ENCODE results near the gene ENTPD6.

ENTPD6 gene

GRCh38 chr20:25209911-25210310 lies 14.4 kb downstream of the ENTPD6 start:
- DNase-seq = no peak

DNA sequence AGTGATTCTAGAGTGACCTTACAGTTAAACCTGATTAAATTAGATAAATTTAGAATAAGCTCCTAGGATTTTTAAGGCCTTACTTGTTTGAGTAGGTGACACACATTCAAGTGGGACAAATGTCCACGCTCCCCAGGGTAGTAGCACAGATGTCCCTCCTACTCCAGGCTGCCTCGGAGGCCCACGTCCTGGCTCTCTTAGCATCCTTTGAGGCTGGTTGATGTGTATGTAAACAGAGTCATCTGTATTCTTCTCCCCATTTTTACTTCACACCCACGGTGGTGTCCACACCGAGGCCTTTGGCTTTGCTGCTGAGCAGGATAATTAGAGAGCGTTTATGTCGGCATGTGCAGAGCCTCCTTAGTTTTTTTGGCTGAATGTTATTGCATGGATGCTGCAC lies 15.8 kb downstream of the ENTPD6 start:
- no peak for DNase-seq

GRCh38 chr20:25212242-25212641 lies 16.7 kb downstream of the ENTPD6 start:
- no peak for DNase-seq

GRCh38 chr20:25213566-25214425 lies 18.3 kb downstream of the ENTPD6 start:
- no peak for DNase-seq

- DNase-seq = no peak
Measured at GRCh38 chr20:25214426-25214790, 18.9 kb downstream of the ENTPD6 start.

GRCh38 chr20:25214819-25215218 lies 19.3 kb downstream of the ENTPD6 start:
- DNase-seq = no peak

DNA sequence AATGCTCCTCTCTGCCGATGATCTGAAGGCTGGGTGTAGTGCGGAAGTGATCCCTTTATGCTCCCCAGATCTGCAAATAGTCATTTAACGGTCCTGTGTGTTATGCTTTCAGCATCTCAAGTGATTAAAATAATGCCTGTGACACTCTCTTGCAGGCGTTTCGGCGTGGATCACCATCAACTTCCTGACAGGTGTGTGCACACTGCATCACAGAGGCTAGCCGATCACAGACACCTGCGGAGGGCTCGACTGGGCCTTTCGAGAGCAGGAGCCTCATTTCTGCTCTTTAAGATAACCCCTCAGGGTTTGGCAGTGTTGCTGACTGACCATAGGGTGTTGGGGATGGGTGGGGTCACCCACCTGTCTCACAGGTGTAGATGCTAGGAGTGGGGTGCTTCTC lies 20.0 kb downstream of the ENTPD6 start:
- DNase-seq = no peak

GRCh38 chr20:25216199-25216945 lies 20.9 kb downstream of the ENTPD6 start:
- DNase-seq = no peak

DNA sequence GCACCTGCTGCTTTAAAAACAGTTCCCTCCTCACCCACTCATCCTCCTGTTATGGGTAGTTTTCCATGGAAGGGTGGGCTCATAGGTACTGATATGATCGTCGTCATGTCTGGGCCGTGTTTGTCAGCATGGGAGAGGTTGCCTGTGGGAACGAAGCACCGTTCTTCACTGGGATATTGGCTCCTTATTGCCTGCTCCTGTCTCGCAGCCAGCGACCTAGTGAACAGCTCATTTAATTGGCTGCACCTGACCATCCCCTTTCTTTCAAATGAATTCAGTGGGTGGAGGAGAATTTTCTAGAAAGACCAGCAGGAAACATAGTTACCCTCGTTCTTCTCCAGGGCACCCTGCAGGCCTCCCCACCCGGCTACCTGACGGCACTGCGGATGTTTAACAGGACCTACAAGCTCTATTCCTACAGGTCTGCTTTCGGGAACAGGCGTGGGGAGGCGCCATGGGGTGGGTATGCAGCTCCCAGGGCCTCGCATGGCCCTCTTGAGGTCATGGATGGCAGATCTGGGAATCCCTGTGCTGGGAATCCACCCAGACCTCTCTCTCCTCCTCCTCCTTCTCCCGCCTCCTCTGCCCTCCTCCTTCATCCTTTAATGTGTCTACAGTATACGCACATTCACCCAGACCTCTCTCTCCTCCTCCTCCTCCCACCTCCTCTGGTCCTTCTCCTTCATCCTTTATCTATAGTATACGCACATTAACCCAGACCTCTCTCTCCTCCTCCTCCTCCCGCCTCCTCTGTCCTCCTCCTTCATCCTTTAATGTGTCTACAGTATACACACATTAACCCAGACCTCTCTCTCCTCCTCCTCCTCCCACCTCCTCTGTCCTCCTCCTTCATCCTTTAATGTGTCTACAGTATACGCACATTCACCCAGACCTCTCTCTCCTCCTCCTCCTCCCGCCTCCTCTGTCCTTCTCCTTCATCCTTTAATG lies 21.9 kb downstream of the ENTPD6 start:
- DNase-seq = no peak

DNA sequence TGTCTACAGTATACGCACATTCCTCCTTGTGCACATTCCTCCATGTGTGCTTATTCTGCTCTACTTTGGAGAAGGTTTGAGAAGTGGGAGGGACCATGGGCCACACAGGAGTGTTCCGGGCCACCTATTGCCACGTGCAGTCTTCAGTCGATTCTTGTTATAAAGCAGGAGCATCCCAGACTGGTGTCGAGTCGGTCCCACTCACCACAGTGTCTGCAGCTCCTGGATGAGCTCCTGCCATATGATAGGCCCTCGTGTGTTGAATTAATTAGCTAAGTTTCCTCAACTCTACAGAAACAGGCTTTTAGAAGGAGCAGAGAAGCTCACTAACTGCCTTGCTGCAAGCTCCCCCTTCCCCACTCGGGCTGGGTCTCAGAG lies 22.6 kb downstream of the ENTPD6 start:
- no peak for DNase-seq

GRCh38 chr20:25218492-25218891 lies 23.0 kb downstream of the ENTPD6 start:
- no peak for DNase-seq

DNA sequence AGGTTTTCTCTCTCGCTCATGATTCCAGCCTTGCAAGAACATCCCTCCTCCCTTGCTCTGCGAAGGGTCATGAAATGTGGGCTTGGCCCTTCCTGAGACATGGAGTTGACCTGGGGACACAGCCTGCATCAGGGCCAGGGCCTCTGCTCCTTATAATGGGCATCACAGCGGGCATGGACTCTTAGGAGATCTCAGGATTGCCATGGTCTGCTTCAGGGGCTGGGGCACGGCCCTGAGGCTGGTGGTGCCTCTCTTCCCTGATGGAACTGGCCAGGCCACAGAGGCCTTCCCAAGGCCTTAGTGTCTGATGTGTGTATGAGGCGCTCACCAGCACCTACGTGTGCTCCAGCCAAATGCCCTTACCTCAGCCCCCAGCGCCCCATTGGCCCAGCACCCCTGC lies 23.9 kb downstream of the ENTPD6 start:
- no peak for DNase-seq

DNA sequence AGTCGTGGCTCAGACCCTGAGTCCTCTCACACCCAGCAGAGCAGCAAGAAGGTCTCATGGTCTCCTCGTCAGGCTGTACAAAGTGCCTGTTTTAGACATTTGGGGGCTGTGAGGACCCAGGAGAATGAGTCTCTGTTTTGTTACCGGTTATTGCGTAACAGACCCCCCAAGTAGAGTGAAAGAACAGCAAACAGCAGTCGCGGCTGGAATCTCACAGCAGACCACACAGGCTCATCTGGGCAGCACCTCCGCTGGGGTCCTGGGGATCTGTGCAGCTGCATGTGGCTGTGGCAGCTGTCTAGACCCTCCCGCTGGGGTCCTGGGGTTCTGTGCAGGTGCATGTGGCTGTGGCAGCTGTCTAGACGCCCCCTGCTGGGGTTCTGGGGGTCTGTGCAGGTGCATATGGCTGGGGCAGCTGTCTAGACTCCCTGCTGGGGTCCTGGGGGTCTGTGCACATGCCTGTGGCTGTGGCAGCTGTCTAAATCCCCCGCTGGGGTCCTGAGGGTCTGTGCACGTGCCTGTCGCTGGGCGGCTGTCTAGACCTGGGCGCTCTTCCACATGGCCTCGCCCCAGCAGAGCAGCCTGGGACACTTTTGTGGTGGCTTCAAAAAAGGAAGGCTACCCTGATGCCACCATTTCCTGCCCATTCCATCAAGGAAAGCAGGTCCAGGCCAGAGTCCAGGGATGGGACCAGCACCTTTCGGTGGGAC lies 24.7 kb downstream of the ENTPD6 start:
- DNase-seq = peak; percentile 73

DNA sequence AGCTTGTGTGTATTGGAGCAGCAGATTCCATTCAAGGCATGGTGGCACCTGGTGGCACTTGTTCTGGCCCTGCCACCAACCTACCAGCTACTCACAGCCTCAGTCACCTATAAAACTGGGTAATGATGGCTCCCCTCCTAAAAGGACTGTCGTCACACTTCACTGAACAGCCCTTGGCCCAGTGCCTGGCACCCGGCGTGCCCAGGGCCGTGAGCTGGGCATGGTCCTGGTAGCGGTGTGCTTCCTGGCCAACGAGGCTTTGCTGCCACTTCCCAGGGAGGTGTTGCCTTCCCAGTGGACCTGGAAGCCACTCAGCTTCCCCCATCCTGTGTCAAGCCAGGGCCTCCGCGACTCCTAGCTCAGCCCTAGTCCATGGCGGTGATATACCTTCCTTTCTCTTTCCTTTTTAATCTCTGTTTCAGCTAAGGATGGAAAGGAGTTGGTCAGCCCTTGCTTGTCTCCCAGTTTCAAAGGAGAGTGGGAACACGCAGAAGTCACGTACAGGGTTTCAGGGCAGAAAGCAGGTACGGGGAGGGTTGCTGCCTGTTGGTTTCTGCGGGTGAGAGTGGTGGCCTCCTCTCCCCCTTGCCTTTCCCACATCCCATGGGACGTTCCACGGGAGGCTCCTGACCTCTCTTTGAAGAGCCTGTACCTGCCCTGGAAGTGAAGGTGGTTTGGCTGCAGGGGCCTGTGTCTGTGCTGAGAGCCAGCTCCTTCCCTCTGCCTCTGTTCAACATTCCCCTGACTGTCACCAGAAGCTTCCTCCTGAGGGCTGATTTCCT lies 25.5 kb downstream of the ENTPD6 start:
- no peak for DNase-seq

GRCh38 chr20:25221592-25222460 lies 26.3 kb downstream of the ENTPD6 start:
- no peak for DNase-seq

GRCh38 chr20:25222461-25223178 lies 27.1 kb downstream of the ENTPD6 start:
- no peak for DNase-seq

DNA sequence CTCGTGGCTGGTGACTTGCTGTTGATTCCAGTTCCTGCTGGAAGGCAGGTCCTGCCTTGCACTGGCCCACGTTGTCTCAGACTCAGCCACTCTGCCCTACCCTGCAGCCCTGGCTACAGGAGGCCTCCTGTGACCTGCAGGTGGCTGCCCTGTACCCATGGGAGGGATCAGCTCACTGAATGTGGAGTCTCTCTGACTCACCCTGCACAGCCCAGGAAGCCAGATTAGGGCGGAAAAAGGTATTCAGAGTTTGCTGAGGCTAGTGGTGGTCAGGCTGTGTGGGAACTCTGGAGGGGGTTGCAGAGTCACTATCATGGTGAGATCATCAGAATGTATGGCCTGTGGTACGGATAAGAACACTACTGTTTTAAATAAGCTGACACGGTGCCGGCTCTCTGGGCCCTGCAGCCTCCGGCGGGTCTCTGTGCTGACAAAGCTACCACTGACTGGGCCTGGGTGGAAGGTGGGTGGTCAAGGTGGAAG lies 27.7 kb downstream of the ENTPD6 start:
- no peak for DNase-seq

- DNase-seq = no peak
Measured at GRCh38 chr20:25223765-25224720, 28.5 kb downstream of the ENTPD6 start.

GRCh38 chr20:25224941-25225340 lies 29.4 kb downstream of the ENTPD6 start:
- DNase-seq = no peak

All from NCI-H2171 treated with DMSO at 0.1 percent for 48 hours (cell line).